ENCODE measurements around the gene CELF2.

GRCh38 chr10:11163780-11164550 lies 146.3 kb downstream of the CELF2 start:
- no peak for TF ChIP-seq CTCF (IDR thresholded peaks at IDR 0.05)
- no peak for TF ChIP-seq POLR2A (IDR thresholded peaks at IDR 0.05)

Measured in sigmoid colon (tissue), 3 donors.